HG02870 (cell line): Measurements from ENCODE around the gene KRT86.

Experiments used
- ATAC-seq: cut with Tn5 transposase; IDR thresholded peaks from one replicate; pipeline ENCODE4 v1.9.1; 2021; ENCODE audit warnings: mild to moderate bottlenecking, moderate library complexity; ENCODE audit not compliant: unreplicated experiment

KRT86 gene

GRCh38 chr12:52353766-52354165, 79.3 kb downstream of the KRT86 start:
- no peak for ATAC-seq

GRCh38 chr12:52354200-52354599, 79.8 kb downstream of the KRT86 start:
- no peak for ATAC-seq

GRCh38 chr12:52355176-52355575, 80.7 kb downstream of the KRT86 start:
- ATAC-seq = no peak

- ATAC-seq = no peak
These were observed 81.8 kb downstream of the KRT86 start for GRCh38 chr12:52356031-52356761.

GRCh38 chr12:52356762-52357580, 82.5 kb downstream of the KRT86 start:
- ATAC-seq = no peak
